HG03045 (cell line): ENCODE measurements around the gene B3GALT5.

Experiments used
- ATAC-seq: cut with Tn5 transposase; IDR thresholded peaks from one replicate; pipeline ENCODE4 v1.9.1; 2021; ENCODE audit warnings: mild to moderate bottlenecking, moderate library complexity; ENCODE audit not compliant: unreplicated experiment

The B3GALT5 gene

GRCh38 chr21:39602793-39603192 is 9.9 kb upstream of the B3GALT5 start:
- no peak for ATAC-seq

GRCh38 chr21:39604951-39605350 is 7.8 kb upstream of the B3GALT5 start:
- ATAC-seq: no peak

- ATAC-seq: no peak
Measured at GRCh38 chr21:39610703-39611102, 2.0 kb upstream of the B3GALT5 start.

- ATAC-seq: no peak
Measured at GRCh38 chr21:39611551-39612190, 1.1 kb upstream of the B3GALT5 start.

- ATAC-seq: no peak
Measured at GRCh38 chr21:39613041-39613934, 548 bp downstream of the B3GALT5 start.

- no peak for ATAC-seq
Measured at GRCh38 chr21:39616211-39616772, 3.6 kb downstream of the B3GALT5 start.

GRCh38 chr21:39620856-39621255 is 8.1 kb downstream of the B3GALT5 start:
- ATAC-seq: no peak

GRCh38 chr21:39625211-39625895 is 12.6 kb downstream of the B3GALT5 start:
- no peak for ATAC-seq

GRCh38 chr21:39628385-39628784 is 15.6 kb downstream of the B3GALT5 start:
- ATAC-seq: no peak

GRCh38 chr21:39630191-39630591 is 17.5 kb downstream of the B3GALT5 start:
- no peak for ATAC-seq

GRCh38 chr21:39630827-39631226 is 18.1 kb downstream of the B3GALT5 start:
- no peak for ATAC-seq

GRCh38 chr21:39631842-39632562 is 19.3 kb downstream of the B3GALT5 start:
- no peak for ATAC-seq

GRCh38 chr21:39632796-39633442 is 20.2 kb downstream of the B3GALT5 start:
- ATAC-seq: no peak

GRCh38 chr21:39633770-39634181 is 21.0 kb downstream of the B3GALT5 start:
- no peak for ATAC-seq

- ATAC-seq: no peak
Measured at GRCh38 chr21:39634507-39634906, 21.8 kb downstream of the B3GALT5 start.

GRCh38 chr21:39637197-39637970 is 24.6 kb downstream of the B3GALT5 start:
- ATAC-seq: no peak

GRCh38 chr21:39637971-39638240 is 25.2 kb downstream of the B3GALT5 start:
- ATAC-seq: no peak

- ATAC-seq: no peak
Measured at GRCh38 chr21:39638281-39638680, 25.5 kb downstream of the B3GALT5 start.

GRCh38 chr21:39640754-39641153 is 28.0 kb downstream of the B3GALT5 start:
- ATAC-seq: no peak
